WTC11 (cell line): ENCODE data around the gene CYBA. TPM values are rescaled to one million over a fixed set of nuclear protein-coding genes. Genes with fewer than 3 reads are reported as not detected.

Experiments used
- ATAC-seq: fragments of 200-7000 bp; cut with Tn5 transposase; 2 replicates; pipeline ENCODE4 v1.10.0; 2021; ENCODE audit warnings: mild to moderate bottlenecking, moderate library complexity
- CTCF ChIA-PET: fragments of 300-600 bp; sonication (Branson Sonifier 250); formaldehyde crosslinking; loops from one replicate; lab custom pipeline; 2021; ENCODE audit warnings: antibody characterized with exemption; lab: Charles Lee
- POLR2A ChIA-PET: fragments of 350-600 bp; sonication (Branson Sonifier 250); formaldehyde crosslinking; loops from one replicate; lab custom pipeline; 2021; ENCODE audit warnings: antibody characterized with exemption; lab: Charles Lee
- DNase-seq: peaks from one replicate; pipeline ENCODE4 v3.0.0; 2021; ENCODE audit warnings: low spot score
- H3K27ac Mint-ChIP-seq: 2 replicates; pipeline ENCODE4 v1.8.0; 2021; ENCODE audit warnings: mixed read lengths
- H3K27me3 Mint-ChIP-seq: 2 replicates; pipeline ENCODE4 v1.8.0; 2021; ENCODE audit warnings: low read depth, mild to moderate bottlenecking, moderate library complexity, mixed read lengths
- H3K36me3 Mint-ChIP-seq: 2 replicates; pipeline ENCODE4 v1.8.0; 2021; ENCODE audit warnings: mixed read lengths
- H3K4me1 Mint-ChIP-seq: 2 replicates; pipeline ENCODE4 v1.8.0; 2022; ENCODE audit warnings: mixed read lengths
- H3K4me3 Mint-ChIP-seq: 2 replicates; pipeline ENCODE4 v1.8.0; 2021; ENCODE audit warnings: mild to moderate bottlenecking, moderate library complexity, mixed read lengths
- H3K9me3 Mint-ChIP-seq: 2 replicates; pipeline ENCODE4 v1.8.0; 2021; ENCODE audit warnings: mixed read lengths
- AFF4 ChIP-seq: sonication (generic); formaldehyde crosslinking; IDR thresholded peaks from 2 replicates; pipeline ENCODE4 v1.8.1; 2023; ENCODE audit warnings: mild to moderate bottlenecking, missing genetic modification reagents, borderline replicate concordance
- CTCF ChIP-seq: fragments of 200-600 bp; IDR thresholded peaks from 2 replicates; pipeline ENCODE4 v1.8.0; 2022; ENCODE audit warnings: antibody characterized with exemption
- EMX1 ChIP-seq: fragments of 250-450 bp; sonication (Bioruptor Pico); IDR thresholded peaks from 2 replicates; pipeline ENCODE4 v1.8.0; 2021; ENCODE audit warnings: mild to moderate bottlenecking
- FOXJ3 ChIP-seq: sonication (generic); formaldehyde crosslinking; IDR thresholded peaks from 2 replicates; pipeline ENCODE4 v1.9.0; 2021; ENCODE audit warnings: missing genetic modification reagents, mild to moderate bottlenecking, borderline replicate concordance
- FOXK1 ChIP-seq: sonication (generic); formaldehyde crosslinking; IDR thresholded peaks from 2 replicates; pipeline ENCODE4 v1.8.0; 2022; ENCODE audit warnings: mild to moderate bottlenecking, moderate library complexity, missing genetic modification reagents
- NFATC4 ChIP-seq: fragments of 250-450 bp; sonication (Bioruptor Pico); IDR thresholded peaks from 2 replicates; pipeline ENCODE4 v1.9.0; 2021; ENCODE audit warnings: mild to moderate bottlenecking
- RELA ChIP-seq: sonication (generic); formaldehyde crosslinking; IDR thresholded peaks from 2 replicates; pipeline ENCODE4 v1.8.1; 2022; ENCODE audit warnings: missing genetic modification reagents, mild to moderate bottlenecking, borderline replicate concordance
- SMAD4 ChIP-seq: sonication (generic); formaldehyde crosslinking; IDR thresholded peaks from 2 replicates; pipeline ENCODE4 v1.8.0; 2022; ENCODE audit warnings: mild to moderate bottlenecking, missing genetic modification reagents
- TCF7 ChIP-seq: sonication (generic); formaldehyde crosslinking; IDR thresholded peaks from 2 replicates; pipeline ENCODE4 v1.8.0; 2022; ENCODE audit warnings: mild to moderate bottlenecking, low read depth, missing genetic modification reagents, moderate library complexity
- TEAD4 ChIP-seq: sonication (generic); formaldehyde crosslinking; IDR thresholded peaks from 2 replicates; pipeline ENCODE4 v1.8.0; 2022; ENCODE audit warnings: mild to moderate bottlenecking, missing genetic modification reagents
- ZNF138 ChIP-seq: sonication (generic); formaldehyde crosslinking; conservative IDR thresholded peaks from 2 replicates; pipeline ENCODE4 v1.8.1; 2022; ENCODE audit warnings: mild to moderate bottlenecking, moderate library complexity, missing genetic modification reagents
- ZNF219 ChIP-seq: sonication (generic); formaldehyde crosslinking; IDR thresholded peaks from 2 replicates; pipeline ENCODE4 v1.8.0; 2023; ENCODE audit warnings: missing genetic modification reagents, mild to moderate bottlenecking, borderline replicate concordance
- ZNF232 ChIP-seq: sonication (generic); formaldehyde crosslinking; IDR thresholded peaks from 2 replicates; pipeline ENCODE4 v1.8.0; 2022; ENCODE audit warnings: mild to moderate bottlenecking, missing genetic modification reagents
- ZNF396 ChIP-seq: fragments of 250-450 bp; sonication (Bioruptor Pico); IDR thresholded peaks from 2 replicates; pipeline ENCODE4 v1.8.0; 2021; ENCODE audit warnings: mild to moderate bottlenecking, moderate library complexity, borderline replicate concordance
- ZNF423 ChIP-seq: fragments of 250-450 bp; sonication (Bioruptor Pico); IDR thresholded peaks from 2 replicates; pipeline ENCODE4 v2.1.2; 2022; ENCODE audit warnings: mild to moderate bottlenecking, moderate library complexity
- ZSCAN18 ChIP-seq: fragments of 250-450 bp; sonication (Bioruptor Pico); IDR thresholded peaks from 2 replicates; pipeline ENCODE4 v2.1.2; 2022; ENCODE audit warnings: mild to moderate bottlenecking, moderate library complexity
- total RNA-seq: library from RNA; stranded (reverse); gene quantifications from 3 replicates; pipeline ENCODE4 v1.2.3, GENCODE V29; 2021
- TF ChIP-seq, protein P1 (sequence below): fragments of 250-450 bp; sonication (Bioruptor Pico); IDR thresholded peaks from 2 replicates; pipeline ENCODE4 v1.8.0; 2021; ENCODE audit warnings: mild to moderate bottlenecking
- TF ChIP-seq, protein P2 (sequence below): sonication (generic); formaldehyde crosslinking; IDR thresholded peaks from 2 replicates; pipeline ENCODE4 v1.8.1; 2023; ENCODE audit warnings: mild to moderate bottlenecking, missing genetic modification reagents, moderate library complexity
- TF ChIP-seq, protein P3 (sequence below): fragments of 250-450 bp; sonication (Bioruptor Pico); IDR thresholded peaks from 2 replicates; pipeline ENCODE4 v1.9.0; 2021; ENCODE audit warnings: mild to moderate bottlenecking
- TF ChIP-seq, protein P4 (sequence below): fragments of 250-450 bp; sonication (Bioruptor Pico); IDR thresholded peaks from 2 replicates; pipeline ENCODE4 v1.9.0; 2021; ENCODE audit warnings: mild to moderate bottlenecking

Gene CYBA
- total RNA-seq, 1 experiment from 2014 or later, result 169 TPM

DNA sequence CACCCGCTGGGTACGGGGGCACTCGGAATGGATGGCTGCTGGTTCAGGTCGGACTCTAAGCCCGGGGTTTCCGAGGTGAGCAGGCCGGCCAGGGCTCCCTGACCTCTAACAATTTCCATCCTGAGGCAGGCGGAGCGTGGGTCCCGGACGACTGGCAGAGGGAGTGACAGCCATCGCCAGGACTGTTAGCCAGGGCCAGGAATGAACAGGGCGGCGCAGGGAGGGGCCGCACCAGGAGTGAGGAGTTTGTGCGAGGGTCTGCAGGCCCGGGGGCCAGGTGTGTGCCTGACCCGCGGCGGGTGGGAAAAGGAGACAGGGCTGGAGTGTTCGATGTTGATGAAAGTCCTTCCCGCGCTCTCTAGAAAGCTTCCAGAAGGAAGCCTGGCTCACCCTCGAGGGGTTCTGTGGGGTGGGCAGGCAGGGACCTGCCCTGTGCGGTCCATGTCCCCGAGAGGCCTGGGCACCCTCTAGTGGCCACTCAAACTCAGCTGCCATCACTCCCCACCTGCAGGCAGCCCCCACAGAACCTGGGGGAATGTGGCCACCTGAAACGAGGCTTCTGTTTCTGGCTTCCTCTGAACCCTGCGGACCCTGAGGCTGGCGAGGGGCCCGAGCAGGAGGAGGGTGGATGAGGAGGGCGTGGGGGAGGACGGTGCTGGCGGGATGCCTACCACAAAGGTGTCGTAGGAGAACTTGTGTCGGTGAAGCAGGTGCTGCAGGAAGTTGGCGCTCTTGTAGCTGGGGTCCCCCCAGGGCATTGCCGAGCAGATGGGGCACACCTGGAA, 47.2 kb upstream of the CYBA start:
- ChIA-PET POLR2A (no interaction called here), CTCF (interaction anchor here (0.7 to 2.2 kb wide), 11 partner anchors 11 to 137 kb away, joined by 3 to 21 read pairs (median 4); partner anchors contain the start of gene IL17C)
- H3K4me3 Mint-ChIP-seq, result no peak overlapping the region
- H3K4me1 Mint-ChIP-seq, result no peaks in the 10 kb centered on the region
- peaks cover 3% of the 10 kb centered on the region; the same call in 1 of the 2 replicates for H3K36me3 Mint-ChIP-seq
- H3K27me3 Mint-ChIP-seq, result no peaks in the 10 kb centered on the region
- peak overlapping the region; percentile 36; the same call in 1 of the 2 replicates for H3K27ac Mint-ChIP-seq
- DNase-seq (peak; percentile 58), ATAC-seq (peak; percentile 61)
- no peaks in the 10 kb centered on the region for H3K9me3 Mint-ChIP-seq
- no peak for TF ChIP-seq ZNF232
- 0 out of 2 replicates have a peak, but pooled peaks have one; percentile 17 for TF ChIP-seq FOXK1 (CRISPR knock-in tag)
- TF ChIP-seq, protein P1, sequence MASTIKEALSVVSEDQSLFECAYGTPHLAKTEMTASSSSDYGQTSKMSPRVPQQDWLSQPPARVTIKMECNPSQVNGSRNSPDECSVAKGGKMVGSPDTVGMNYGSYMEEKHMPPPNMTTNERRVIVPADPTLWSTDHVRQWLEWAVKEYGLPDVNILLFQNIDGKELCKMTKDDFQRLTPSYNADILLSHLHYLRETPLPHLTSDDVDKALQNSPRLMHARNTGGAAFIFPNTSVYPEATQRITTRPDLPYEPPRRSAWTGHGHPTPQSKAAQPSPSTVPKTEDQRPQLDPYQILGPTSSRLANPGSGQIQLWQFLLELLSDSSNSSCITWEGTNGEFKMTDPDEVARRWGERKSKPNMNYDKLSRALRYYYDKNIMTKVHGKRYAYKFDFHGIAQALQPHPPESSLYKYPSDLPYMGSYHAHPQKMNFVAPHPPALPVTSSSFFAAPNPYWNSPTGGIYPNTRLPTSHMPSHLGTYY, result no peak
- 0 out of 2 replicates have a peak, but pooled peaks have one; percentile 14 for TF ChIP-seq CTCF

- Mint-ChIP-seq H3K4me1 (no peaks in the 10 kb centered on the region), H3K27me3 (no peaks in the 10 kb centered on the region), H3K27ac (peak overlapping the region; percentile 36; the same call in 1 of the 2 replicates), H3K9me3 (no peaks in the 10 kb centered on the region), H3K4me3 (no peak overlapping the region), H3K36me3 (peaks cover 3% of the 10 kb centered on the region; the same call in 1 of the 2 replicates)
- ATAC-seq (no peak), DNase-seq (no peak)
- POLR2A ChIA-PET, result no interaction called here
- CTCF ChIA-PET, result interaction anchor here (0.7 to 2.2 kb wide), 8 partner anchors 10 to 137 kb away, joined by 3 to 21 read pairs (median 5); no protein-coding TSS in a partner anchor
- TF ChIP-seq TEAD4 (CRISPR knock-in tag) (no peak), TCF7 (CRISPR knock-in tag) (no peak), FOXJ3 (CRISPR knock-in tag) (no peak), ZNF423 (CRISPR knock-in tag) (no peak), ZNF396 (no peak), EMX1 (CRISPR knock-in tag) (no peak), ZNF138 (CRISPR knock-in tag) (no peak), AFF4 (CRISPR knock-in tag) (no peak), ZSCAN18 (CRISPR knock-in tag) (no peak), NFATC4 (CRISPR knock-in tag) (no peak), RELA (CRISPR knock-in tag) (no peak), SMAD4 (CRISPR knock-in tag) (no peak), ZNF219 (no peak)
- TF ChIP-seq, protein P2, sequence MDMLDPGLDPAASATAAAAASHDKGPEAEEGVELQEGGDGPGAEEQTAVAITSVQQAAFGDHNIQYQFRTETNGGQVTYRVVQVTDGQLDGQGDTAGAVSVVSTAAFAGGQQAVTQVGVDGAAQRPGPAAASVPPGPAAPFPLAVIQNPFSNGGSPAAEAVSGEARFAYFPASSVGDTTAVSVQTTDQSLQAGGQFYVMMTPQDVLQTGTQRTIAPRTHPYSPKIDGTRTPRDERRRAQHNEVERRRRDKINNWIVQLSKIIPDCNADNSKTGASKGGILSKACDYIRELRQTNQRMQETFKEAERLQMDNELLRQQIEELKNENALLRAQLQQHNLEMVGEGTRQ (CRISPR knock-in tag), result no peak
- TF ChIP-seq, protein P3, sequence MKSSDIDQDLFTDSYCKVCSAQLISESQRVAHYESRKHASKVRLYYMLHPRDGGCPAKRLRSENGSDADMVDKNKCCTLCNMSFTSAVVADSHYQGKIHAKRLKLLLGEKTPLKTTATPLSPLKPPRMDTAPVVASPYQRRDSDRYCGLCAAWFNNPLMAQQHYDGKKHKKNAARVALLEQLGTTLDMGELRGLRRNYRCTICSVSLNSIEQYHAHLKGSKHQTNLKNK (CRISPR knock-in tag), result no peak
- TF ChIP-seq, protein P4, sequence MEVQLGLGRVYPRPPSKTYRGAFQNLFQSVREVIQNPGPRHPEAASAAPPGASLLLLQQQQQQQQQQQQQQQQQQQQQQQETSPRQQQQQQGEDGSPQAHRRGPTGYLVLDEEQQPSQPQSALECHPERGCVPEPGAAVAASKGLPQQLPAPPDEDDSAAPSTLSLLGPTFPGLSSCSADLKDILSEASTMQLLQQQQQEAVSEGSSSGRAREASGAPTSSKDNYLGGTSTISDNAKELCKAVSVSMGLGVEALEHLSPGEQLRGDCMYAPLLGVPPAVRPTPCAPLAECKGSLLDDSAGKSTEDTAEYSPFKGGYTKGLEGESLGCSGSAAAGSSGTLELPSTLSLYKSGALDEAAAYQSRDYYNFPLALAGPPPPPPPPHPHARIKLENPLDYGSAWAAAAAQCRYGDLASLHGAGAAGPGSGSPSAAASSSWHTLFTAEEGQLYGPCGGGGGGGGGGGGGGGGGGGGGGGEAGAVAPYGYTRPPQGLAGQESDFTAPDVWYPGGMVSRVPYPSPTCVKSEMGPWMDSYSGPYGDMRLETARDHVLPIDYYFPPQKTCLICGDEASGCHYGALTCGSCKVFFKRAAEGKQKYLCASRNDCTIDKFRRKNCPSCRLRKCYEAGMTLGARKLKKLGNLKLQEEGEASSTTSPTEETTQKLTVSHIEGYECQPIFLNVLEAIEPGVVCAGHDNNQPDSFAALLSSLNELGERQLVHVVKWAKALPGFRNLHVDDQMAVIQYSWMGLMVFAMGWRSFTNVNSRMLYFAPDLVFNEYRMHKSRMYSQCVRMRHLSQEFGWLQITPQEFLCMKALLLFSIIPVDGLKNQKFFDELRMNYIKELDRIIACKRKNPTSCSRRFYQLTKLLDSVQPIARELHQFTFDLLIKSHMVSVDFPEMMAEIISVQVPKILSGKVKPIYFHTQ, result no peak
Observed at GRCh38 chr16:88697116-88697830, 46.4 kb upstream of the CYBA start.
